ENCODE measurements around the gene FXYD3.

The FXYD3 gene, protein sequence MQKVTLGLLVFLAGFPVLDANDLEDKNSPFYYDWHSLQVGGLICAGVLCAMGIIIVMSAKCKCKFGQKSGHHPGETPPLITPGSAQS

DNA sequence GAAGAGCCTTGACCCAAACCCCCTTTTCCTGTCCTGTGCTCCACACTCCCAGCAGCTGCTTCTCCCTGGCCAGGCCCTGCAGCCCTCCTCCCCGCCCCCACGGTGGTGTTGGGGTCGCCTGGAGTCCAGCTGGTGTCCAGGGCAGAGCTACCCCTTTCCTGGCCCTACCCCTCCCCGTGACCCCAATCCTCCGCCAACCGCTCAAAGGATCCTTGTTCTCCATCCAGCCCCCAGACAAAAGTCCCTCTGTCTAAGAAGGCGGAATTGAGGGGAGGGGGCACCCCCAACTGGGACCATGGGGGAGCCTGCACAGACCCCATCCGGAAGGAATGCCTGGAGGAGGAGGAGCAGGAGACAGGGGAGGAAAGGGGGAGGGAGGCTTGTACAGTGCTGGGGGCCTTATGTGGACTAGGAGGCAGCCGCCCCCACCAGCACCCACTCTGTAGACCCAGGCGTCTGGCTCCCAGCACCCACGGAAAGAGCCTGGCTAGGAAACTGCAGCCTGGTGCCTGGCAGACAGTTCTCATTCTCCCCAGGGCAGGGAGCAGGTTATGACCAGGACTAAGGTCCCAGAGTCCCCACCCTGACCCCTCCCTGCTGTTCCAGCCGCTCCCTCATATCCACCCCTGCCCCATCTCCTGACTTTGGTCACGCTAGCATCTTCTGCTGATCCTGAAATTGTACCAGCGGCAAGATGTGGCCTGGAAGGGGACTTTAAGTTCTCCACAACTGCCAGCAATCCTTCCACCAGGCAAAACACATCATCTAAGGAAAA, at the start of gene FXYD3:
TSS of gene FXYD3 (plus strand) at position 647 of the 775 bp plus-strand sequence. CDS start 3,554 bp downstream, outside the sequence.
- no peak for DNase-seq (ENCODE audit: low read depth)

DNA sequence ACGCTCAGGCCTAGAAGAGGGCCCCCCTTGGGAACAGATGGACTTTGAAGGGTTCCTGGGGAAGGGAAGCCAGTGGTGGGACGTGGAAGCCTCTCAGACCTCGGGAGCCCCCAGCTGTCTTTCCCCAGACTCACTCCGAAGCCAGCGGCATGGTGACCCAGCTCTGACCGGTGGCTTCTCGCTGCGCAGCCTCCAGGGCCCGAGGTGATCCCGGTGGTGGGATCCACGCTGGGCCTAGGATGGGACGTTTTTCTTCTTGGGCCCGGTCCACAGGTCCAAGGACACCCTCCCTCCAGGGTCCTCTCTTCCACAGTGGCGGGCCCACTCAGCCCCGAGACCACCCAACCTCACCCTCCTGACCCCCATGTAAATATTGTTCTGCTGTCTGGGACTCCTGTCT, 49.5 kb upstream of the FXYD3 start:
- DNase-seq (ENCODE audit: low read depth), result no peak

DNA sequence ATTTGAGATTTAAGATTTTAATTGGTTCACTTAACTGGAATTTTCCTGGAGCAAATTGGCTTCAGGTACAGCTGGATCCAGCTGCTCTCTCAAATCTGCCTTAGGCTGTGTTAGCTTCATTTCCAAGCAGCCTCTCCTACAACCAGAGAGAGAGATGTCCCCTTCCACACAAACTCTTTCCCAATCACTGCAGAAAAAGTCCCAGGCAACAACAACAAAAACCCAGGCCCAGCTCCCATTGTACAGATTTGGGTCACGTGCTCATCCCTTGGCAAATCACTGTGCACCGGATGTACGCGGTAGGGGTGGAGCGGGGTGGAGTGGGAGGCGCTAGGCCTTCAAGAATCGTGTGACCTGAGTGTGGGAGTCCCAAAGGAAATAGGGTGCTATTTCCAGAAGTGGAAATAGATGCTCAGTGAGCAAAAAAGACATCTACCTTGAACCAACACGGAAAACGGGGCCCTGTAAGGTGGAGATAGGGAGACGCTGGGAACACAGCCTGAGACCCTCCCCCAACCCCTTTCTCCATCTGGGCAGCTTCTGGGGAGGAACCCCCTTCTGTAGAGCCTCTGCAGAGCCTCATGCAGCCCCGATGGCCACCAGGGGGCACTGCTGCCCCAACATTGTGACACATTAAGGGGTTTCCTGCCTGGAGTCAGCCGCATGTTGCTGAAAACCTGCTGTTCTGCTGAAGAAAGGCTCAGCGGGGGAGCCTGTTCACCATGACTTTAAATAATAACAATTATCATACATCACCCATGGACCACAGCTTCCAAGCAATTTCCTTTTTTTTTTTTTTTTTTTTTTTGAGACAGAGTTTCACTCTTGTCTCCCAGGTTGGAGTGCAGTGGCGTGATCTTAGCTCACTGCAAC, 48.7 kb upstream of the FXYD3 start:
- peak; percentile 56 for DNase-seq (ENCODE audit: low read depth)

DNA sequence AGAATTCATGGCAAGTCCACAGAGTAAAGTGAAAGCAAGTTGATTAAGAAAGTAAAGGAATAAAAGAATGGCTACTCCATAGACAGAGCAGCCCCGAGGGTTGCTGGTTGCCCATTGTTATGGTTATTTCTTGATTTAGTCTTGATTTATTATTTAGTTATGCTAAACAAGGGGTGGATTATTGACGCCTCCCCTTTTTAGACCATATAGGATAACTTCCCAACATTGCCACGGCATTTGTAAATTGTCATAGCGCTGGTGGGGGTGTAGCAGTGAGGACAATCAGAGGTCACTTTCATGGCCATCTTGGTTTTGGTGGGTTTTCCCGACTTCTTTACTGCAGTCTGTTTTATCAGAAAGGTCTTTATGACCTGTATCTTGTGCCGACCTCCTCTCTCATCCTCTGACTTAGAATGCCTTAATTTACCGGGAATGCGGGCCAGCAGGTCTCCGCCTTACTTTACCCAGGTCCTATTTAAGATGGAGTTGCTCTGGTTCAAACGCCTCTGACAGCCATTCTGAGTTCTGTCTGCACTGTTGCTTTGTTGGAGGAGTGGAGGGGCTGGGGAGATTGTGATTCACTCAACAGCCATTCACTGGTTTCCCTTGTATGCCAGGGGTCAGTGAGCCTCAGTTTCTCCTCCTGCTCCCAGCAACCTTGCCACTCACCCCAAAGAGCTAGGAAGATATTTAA, 46.5 kb upstream of the FXYD3 start:
- DNase-seq (ENCODE audit: low read depth), result no peak

DNA sequence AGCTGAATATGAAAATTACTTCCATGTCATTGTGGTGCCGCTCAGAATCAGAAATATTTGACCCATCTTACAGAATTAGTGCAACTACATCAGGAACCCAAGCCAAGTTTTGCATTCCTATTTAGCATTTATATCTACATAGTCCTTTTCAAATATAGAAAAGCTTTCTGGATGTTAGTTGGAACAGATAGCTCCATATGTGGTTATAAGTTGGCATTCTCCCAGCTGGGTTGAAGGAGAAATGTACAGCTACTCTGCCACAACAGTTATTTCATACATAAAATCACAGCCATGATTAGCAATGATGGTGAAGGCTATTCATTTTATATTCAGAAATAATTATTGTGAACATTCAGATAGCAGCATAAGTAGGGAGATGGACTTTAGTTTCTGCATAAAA, 45.9 kb upstream of the FXYD3 start:
- DNase-seq (ENCODE audit: low read depth), result no peak

DNA sequence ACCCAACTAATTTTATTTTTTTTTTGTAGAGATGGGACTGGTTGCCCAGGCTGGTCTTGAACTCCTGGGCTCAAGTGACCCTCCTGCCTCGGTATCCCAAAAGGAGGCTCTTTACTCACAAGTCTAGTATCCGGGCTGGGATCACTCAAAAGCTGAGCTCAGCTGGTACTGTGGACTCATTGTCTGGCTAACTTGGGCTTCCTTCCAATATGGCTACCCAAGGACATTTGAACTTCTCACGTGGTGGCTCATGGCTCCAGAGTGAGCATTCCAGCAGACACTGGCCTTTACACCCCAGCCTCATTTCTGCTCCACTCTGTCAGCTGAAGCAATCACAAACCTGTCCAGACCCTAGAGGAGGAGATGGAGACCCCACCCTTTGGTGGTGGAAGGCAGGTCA, 45.2 kb upstream of the FXYD3 start:
- no peak for DNase-seq (ENCODE audit: low read depth)

DNA sequence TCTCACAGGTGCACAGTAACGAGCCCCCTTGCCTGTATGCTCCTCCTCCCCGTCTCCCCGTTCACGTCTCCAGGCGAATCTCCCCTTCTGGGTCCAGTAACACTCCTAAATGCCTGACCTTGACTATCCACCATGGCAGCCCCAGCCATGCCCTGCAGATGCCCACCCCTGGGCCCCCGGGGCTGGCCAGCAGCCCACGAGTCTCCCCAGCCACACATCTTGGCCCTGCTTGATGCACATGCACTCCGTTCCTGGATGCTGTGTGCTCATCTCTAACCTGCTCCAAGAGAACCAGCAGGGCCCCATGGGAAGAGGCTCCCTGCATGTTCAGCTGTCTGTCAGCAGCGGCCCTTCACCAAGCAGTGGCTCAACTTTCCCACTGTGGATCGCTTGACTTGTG, 42.1 kb upstream of the FXYD3 start:
- no peak for DNase-seq (ENCODE audit: low read depth)

DNA sequence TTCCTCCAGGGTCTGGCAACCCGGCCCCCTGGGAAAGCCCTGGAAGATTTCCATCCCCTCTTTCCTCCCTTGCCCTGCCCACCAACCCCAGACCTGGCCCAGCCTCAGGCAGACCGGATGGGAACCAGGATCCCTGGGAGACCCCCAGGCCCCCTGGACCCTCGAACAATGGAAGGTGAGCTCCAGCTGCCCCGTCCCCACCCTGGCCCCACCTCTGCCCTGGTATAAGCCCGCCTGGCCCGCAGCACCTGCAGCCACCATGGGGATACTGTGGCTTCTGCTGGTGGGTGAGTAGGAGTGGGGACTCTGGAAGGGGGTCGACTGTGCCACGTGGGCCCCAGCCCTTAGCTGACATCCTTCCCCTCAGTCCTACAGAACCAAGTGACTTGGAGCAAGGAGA, 41.7 kb upstream of the FXYD3 start:
- DNase-seq (ENCODE audit: low read depth), result no peak

DNA sequence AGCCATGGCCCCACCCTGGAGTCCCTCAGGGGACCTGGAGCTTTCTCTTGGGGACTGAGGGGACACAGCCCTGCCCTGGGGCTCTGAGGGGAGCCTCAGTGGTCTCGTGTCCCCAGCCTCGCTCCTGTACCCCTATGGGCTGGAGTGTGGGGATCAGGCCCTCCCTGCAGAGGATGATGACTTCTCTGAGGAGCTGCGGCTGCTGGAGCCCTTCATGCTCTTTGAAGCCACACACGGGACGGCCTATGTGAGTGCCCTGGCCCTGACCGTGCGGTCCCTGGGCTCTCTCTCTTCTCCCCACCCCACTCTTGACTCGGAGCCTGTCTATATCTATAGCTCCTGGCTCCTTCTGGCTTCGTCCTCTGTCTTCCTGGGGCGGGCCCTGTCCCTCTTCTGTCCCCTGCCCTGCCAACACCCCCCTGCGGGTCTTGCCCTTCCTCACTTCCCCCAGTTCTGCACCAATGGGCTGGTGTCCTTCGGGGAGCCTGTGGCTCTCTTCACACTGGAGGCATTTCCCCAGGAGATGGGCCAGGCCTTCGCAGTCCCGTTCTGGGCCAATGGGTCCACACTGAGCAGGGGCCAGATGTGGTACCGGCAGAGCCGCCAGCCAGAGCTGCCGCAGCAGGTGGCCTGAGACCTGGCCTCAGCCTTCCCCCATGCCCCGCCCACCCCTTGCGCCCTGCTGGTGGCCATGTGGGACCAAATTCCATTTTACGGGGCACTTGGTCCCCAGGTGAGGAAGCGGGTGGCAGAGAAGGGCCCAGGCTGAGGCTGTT, 41.0 kb upstream of the FXYD3 start:
- no peak for DNase-seq (ENCODE audit: low read depth)

DNA sequence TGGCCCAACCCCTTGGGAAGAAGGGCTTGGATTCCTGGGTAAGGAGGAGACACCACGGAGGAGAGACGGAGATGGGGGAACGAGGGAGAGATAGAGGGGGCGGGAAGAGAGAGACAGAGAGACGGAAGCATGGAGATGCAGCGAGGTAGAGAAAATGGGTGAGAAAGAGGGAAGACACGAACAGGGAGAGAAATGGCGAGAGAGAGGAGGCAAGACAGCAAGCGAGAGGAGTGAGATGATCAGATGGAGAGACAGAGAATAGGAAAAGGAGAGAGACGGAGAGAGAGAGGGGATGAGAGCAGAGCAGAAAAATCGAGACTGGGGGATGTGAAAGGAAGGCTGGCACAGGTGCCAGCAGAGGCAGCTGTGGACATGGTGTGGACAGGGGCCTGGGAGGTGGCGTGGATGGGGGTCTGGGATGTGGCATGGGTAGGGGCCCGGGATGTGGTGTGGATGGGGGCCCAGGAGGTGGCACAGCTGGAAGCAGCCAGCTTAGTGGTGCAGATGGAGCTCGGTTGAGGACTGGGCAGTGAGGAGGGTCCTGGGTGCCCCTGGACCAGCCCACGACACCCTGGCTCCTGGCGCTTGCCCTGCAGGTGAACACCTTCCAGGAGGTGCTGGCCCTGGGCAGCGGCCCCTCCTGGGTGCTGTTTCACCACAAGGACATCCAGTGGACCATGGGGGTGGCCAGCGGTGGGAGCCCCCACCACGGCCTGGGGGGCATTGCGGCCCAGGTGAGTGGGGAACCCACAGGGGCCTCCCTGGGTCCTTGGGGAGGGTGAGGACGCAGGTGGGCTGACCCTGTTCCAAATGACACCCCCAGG, 40.2 kb upstream of the FXYD3 start:
- DNase-seq (ENCODE audit: low read depth), result no peak

DNA sequence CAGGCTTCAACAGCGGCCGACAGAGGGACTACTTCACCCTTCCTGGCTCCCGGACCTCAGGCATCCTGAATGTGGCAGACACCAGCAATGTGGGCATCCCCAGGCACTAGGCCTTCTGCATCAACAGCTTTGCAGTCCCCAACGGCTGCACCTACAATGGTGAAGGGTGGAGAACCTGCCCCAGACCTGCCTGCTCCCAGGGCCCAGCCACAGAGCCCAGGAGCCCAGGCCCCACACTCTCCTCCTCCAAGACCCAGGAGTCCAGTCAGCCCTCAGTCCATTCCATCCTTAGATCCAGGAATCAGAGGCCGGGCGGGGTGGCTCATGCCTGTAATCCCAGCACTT, 39.6 kb upstream of the FXYD3 start:
- no peak for DNase-seq (ENCODE audit: low read depth)

DNA sequence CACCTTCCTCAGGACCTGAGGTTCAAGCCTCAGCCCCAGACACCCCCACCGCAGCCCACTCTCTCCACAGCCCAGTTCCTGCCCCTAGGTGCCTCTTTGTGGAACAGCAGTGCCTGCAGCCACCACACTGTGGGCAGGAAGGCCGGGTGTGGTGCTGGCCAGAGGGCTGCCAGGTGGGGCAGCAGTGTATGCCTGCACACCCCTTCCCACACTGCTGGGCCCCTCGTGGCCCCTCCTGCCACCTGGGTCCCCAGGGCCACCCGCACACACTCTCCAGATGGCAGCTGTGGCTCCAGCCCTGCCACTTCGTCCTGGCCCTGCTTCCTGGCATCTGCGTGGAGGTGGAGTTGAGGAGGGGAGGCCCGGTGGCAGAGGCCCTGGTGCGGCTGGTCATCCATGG, 39.0 kb upstream of the FXYD3 start:
- DNase-seq (ENCODE audit: low read depth), result no peak

DNA sequence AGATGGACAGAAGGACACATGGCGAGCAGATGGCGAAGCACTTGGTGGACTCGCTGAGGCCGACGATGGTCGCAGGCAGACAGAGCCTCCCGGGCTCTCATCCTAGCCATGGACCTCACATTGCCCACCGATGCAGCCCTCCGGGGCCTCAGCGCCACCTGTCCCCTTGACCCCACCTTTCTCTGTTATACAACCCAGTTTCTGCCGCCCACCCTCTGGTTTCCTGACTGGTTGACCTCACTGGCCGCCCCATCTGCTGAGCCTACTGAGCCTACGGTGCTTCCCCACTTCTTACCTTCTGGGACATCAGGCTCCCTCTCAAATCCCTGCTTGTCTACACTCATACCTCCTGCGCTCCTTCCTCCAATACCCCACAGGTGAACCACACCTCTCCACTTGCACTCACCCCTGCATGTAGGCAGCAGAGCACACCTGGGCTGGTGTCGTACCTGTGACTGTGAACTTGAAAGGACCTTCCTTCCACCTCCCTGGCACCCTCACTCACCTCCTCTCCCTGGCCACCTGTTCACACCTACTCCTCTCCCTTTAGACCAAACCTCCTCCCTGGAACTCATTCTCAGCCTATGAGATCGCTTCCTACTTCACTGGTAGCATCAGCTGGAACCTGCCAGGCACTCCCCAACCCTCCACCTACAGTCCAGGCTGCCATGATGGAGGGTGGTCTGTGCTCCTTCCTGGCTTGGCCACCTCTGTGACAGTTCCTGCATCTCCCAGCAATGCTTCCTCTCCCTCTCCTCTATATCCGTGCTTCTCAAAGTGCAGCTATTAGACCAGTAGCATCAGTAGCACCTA, 38.0 kb upstream of the FXYD3 start:
- no peak for DNase-seq (ENCODE audit: low read depth)

DNA sequence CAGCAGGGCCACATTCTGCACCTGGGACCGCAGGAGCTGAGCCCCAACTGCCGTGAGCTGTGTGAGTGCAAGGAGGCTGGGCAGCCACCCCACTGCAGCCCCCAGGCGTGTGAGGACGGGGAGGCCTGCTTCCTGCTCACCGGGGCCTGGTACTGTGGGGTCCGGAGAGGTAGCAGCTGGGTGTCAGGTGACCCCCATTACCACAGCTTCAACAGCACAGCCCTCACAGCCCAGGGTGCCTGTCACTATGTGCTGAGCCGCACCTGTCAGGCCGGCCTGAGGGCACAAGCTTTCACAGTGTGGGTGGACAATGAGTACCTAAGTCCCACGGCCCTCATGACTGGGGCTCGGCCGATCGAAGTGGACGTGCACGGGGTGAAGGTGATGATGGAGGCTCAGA, 35.8 kb upstream of the FXYD3 start:
- DNase-seq (ENCODE audit: low read depth), result no peak

DNA sequence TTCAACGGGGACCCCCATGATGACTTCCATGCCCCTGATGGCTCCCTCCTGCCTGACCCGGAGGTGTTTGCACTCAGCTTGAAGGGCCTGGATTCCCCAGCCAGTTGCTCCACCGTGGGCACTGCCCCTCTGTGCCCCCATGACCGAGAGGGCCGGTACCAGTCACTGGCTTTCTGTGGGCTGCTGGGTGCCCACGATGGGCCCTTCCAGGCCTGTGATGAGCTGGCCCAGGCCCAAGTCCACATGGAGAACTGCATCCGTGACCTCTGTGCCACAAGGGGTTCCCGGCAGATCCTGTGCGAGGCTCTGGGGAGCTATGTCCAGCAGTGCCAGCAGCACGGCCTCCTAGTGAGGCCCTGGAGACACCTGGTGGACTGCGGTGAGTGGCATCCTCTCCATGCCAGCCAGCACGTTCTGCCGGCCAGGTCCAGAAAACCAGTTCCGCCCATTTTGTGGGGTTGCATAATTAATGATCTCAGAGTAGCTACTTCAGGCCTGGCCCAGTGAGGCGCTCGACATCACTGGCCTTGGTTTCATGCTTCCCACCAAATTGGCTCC, 34.9 kb upstream of the FXYD3 start:
- DNase-seq (ENCODE audit: low read depth), result no peak

DNA sequence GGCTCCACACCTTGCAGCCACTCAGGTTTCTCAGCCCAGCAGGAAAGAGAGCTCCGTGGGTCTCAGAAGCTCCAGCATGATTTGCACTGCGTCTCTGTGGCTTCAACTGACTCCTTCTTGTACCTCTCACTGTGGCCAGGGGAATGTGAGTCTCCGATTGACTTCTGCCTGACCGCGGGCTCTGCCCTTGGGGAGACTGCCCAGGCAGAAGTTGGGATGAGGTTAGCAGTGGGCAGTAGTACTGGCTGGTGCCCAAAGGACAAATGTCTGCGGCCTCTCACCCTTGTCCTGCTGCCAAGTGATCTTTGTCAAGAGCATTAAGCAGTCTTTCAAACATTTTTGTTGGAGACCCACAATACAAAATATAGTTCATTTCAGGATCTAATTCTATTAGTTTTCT, 34.4 kb upstream of the FXYD3 start:
- DNase-seq (ENCODE audit: low read depth), result no peak

DNA sequence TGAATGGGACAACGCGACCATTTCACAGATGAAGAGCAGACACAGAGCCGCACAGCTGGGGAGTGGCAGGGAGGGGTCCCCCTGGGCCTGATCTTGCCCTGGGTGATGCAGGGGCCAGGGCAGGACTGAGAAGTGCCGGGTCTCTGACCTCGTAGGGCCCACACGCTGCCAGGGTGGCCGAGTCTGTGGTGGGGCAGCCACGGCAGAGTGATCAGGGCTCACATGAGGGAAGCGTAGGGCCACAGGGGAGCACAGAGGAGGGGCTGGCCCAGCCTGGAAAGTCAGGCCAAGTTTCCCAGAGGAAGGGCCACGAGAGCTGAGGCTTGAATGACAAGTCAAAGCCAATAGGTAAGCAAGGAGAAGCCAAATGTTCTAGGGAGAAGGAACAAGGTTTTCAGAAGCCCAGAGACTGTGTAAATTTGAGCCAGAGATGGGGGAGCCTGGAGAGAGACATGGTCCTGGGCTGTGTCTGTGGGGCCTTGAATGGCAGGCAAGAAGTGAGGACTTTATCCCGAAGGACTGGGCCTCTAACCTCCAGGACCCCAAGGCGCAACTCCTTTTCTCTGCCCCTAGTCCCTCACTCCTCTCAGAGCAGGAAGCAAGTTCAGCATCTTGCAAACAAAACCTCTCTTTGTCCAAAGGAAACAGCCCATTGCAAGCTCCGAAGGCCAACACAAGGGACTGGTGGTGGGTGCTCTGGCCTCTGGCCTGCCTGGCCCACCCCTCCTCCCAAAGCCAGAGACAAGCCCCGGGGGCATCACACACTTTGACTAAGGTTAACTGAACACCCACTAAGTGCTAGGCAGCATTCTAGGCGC, 31.7 kb upstream of the FXYD3 start:
- no peak for DNase-seq (ENCODE audit: low read depth)

DNA sequence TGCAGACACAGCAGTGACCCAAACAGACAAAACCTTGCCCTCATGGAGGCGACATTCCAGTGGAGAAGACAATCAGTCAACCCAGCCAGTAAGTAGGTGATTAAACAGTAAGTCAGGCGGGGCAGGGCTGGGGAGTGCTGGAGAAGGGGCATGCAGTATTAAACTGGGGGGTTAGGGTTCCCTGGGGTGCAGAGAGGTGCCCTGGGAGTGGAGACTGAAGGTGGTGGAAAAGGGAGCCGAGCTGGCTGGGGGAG, 31.2 kb upstream of the FXYD3 start:
- no peak for DNase-seq (ENCODE audit: low read depth)

DNA sequence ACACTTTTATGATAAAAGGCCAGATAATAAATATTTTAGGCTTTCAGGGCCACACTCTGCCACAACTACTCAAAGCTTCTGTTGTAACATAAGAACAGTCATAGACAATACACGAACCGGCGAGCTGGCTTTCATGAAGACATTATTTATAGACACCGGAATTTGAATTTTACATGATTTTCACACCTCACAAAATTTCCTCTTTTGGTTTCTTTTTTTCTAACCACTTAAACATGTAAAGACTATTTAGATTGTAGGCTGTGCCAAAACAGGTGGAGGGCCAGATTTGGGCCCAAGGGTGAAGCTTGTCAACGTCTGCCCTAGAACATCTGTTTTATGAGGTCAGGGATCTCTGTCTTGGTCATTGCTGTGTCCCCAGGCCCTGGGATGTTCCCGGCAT, 29.7 kb upstream of the FXYD3 start:
- no peak for DNase-seq (ENCODE audit: low read depth)
